Endothelial cell of umbilical vein (primary cell): Measurements from ENCODE around the gene IL32. TPM values are rescaled to one million over a fixed set of nuclear protein-coding genes. Genes with fewer than 3 reads are reported as not detected.
"Not testable (repeated sequence)": the region's sequence is repeated elsewhere in the genome, so short reads cannot be mapped to it uniquely, and the experiment has no call there.

Experiments
- BruUV-seq: library from RNA; stranded (reverse); fragments of 400-500 nt; replicated peaks from 2 replicates; lab custom pipeline; 2021; lab: Mats Ljungman, UMichigan
- CTCF ChIA-PET: fragments of 300-600, 350-600 bp; sonication (Branson Sonifier 250); formaldehyde crosslinking; loops from one replicate; lab custom pipeline; 2021; ENCODE audit warnings: antibody characterized with exemption, inconsistent platforms; lab: Charles Lee
- POLR2A ChIA-PET: fragments of 300-600, 350-600 bp; sonication (Branson Sonifier 250); formaldehyde crosslinking; loops from one replicate; lab custom pipeline; 2021; ENCODE audit warnings: antibody characterized with exemption, inconsistent platforms; lab: Charles Lee
- DNase-seq: peaks from one replicate; pipeline ENCODE4 v3.0.0-alpha.2; 2011; ENCODE audit warnings: low read depth, low spot score
- FAIRE-seq: peaks from 2 replicates; lab custom pipeline; 2011; peaks lifted over from hg19 to GRCh38; lab: Jason Lieb, UNC
- H2AFZ ChIP-seq: 2 replicates; pipeline ENCODE4 v1.6.0; 2012; ENCODE audit warnings: low read depth, low read length, control low read depth, inconsistent platforms
- H3K27ac ChIP-seq: 2 replicates; pipeline ENCODE4 v1.5.1; 2011; ENCODE audit warnings: low read depth, mild to moderate bottlenecking, control low read depth, low read length, moderate library complexity; ENCODE audit not compliant: insufficient read depth
- H3K27me3 ChIP-seq, 2 experiments: 2 replicates each; pipeline versions ENCODE4 v1.6.0 to v1.6.1; 2011; ENCODE audit warnings: low read length in 2 of 2, mixed read lengths in 1 of 2; ENCODE audit not compliant: control insufficient read depth in 2 of 2, insufficient read depth in 2 of 2
- H3K36me3 ChIP-seq, 2 experiments: 2 replicates in 1 of 2; 3 replicates in 1 of 2; pipeline ENCODE4 v1.5.1; 2011; ENCODE audit warnings: low read length in 2 of 2, mild to moderate bottlenecking in 1 of 2, moderate library complexity in 1 of 2; ENCODE audit not compliant: control insufficient read depth in 2 of 2, insufficient read depth in 2 of 2; ENCODE audit errors: extremely low read depth in 1 of 2
- H3K4me1 ChIP-seq: 3 replicates; pipeline ENCODE4 v1.5.1; 2011; ENCODE audit warnings: mild to moderate bottlenecking, low read length; ENCODE audit not compliant: control insufficient read depth, insufficient read depth; ENCODE audit errors: extremely low read depth
- H3K4me2 ChIP-seq: 2 replicates; pipeline ENCODE4 v1.6.1; 2011; ENCODE audit warnings: low read length, control low read depth, mixed read lengths; ENCODE audit not compliant: insufficient read depth
- H3K4me3 ChIP-seq, 3 experiments: fragments of 200-600 bp in 1 of 3; sonication (generic), shearing (Covaris generic) in 1 of 3; replicated peaks in 1 of 3; 2 replicates each; pipeline ENCODE4 v1.5.1; 2011 to 2016; ENCODE audit warnings: control low read depth in 3 of 3, low read length in 3 of 3, mild to moderate bottlenecking in 2 of 3, inconsistent platforms in 1 of 3, low read depth in 1 of 3, moderate library complexity in 1 of 3; ENCODE audit not compliant: insufficient read depth in 1 of 3
- H3K79me2 ChIP-seq: 2 replicates; pipeline ENCODE4 v1.6.0; 2012; ENCODE audit warnings: low read length, inconsistent platforms; ENCODE audit not compliant: control insufficient read depth, insufficient read depth
- H3K9ac ChIP-seq: replicated peaks from 2 replicates; pipeline ENCODE3; 2011; ENCODE audit warnings: low read length, control low read depth; ENCODE audit not compliant: insufficient read depth; ENCODE audit errors: extremely low read depth
- H3K9me1 ChIP-seq: replicated peaks from 3 replicates; pipeline ENCODE4 v1.6.0; 2011; ENCODE audit warnings: mild to moderate bottlenecking, low read length; ENCODE audit not compliant: control insufficient read depth, insufficient read depth; ENCODE audit errors: extremely low read depth
- H3K9me3 ChIP-seq: replicated peaks from 2 replicates; pipeline ENCODE4 v1.5.1; 2012; ENCODE audit warnings: low read length, inconsistent platforms; ENCODE audit not compliant: control insufficient read depth, insufficient read depth
- H4K20me1 ChIP-seq: replicated peaks from 2 replicates; pipeline ENCODE3; 2011; ENCODE audit warnings: mild to moderate bottlenecking, low read length; ENCODE audit not compliant: control insufficient read depth, insufficient read depth; ENCODE audit errors: extremely low read depth
- EZH2 ChIP-seq: IDR thresholded peaks from 2 replicates; pipeline ENCODE4 v1.6.1; 2012; ENCODE audit warnings: borderline replicate concordance, low read depth, mild to moderate bottlenecking, moderate library complexity, low read length, inconsistent platforms; ENCODE audit not compliant: severe bottlenecking
- FOS ChIP-seq: IDR thresholded peaks from 2 replicates; pipeline ENCODE4 v1.6.1; 2011; ENCODE audit warnings: mild to moderate bottlenecking, low read length, moderate library complexity, borderline replicate concordance; ENCODE audit not compliant: insufficient read depth
- GATA2 ChIP-seq: IDR thresholded peaks from 2 replicates; pipeline ENCODE4 v1.7.0; 2011; ENCODE audit warnings: low read depth, mild to moderate bottlenecking, moderate library complexity, mixed read lengths, low read length; ENCODE audit not compliant: insufficient read length, insufficient read depth
- JUN ChIP-seq: IDR thresholded peaks from 2 replicates; pipeline ENCODE4 v1.6.1; 2011; ENCODE audit warnings: borderline replicate concordance, low read depth; ENCODE audit not compliant: insufficient read length, insufficient read depth
- MYC ChIP-seq: IDR thresholded peaks from one replicate; pipeline ENCODE4 v1.6.1; 2011; ENCODE audit warnings: mild to moderate bottlenecking, low read depth, low read length
- POLR2A ChIP-seq: IDR thresholded peaks from 2 replicates; pipeline ENCODE4 v1.6.1; 2012; ENCODE audit warnings: low read depth, mild to moderate bottlenecking, control low read depth, low read length
- POLR2AphosphoS5 ChIP-seq: IDR thresholded peaks from 2 replicates; pipeline ENCODE4 v1.6.1; 2012; ENCODE audit warnings: low read depth, mild to moderate bottlenecking, control low read depth, low read length, moderate library complexity; ENCODE audit not compliant: insufficient read depth
- dilution Hi-C: fragments of 300-500 bp; cut with MboI; formaldehyde crosslinking; loops from one replicate; pipeline ENCODE4 v1.15.0; 2019; ENCODE audit warnings: low sequenced_read_pairs; ENCODE audit not compliant: extremely low pct_ligation_motif_present
- intact Hi-C: fragments of 100-400 bp; cut with micrococcal nuclease; formaldehyde crosslinking; loops from one replicate; pipeline ENCODE4 v1.10.0; 2022
- polyA plus RNA-seq, 4 experiments: library from polyadenylated mRNA; depleted of rRNA in 3 of 4; stranded (reverse) in 3 of 4; unstranded in 1 of 4; fragments of >200 nt; gene quantifications; 2 replicates each; pipeline versions ENCODE4 v1.2.1 to v1.2.3, GENCODE V29; 2011 to 2012; ENCODE audit warnings: missing spikeins in 1 of 4
- total RNA-seq: library from RNA; stranded (reverse); gene quantifications from 2 replicates; pipeline ENCODE4 v1.2.3, GENCODE V29; 2021
- TF ChIP-seq, protein P1 (sequence below): IDR thresholded peaks from 2 replicates; pipeline ENCODE4 v1.6.1; 2011; ENCODE audit not compliant: insufficient read depth, insufficient read length
- TF ChIP-seq, protein P2 (sequence below), 2 donors: IDR thresholded peaks; 1 replicate in 1 of 2; 2 replicates in 1 of 2; pipeline ENCODE4 v1.5.1; 2011; ENCODE audit warnings: low read length in 2 of 2, mild to moderate bottlenecking in 2 of 2, moderate library complexity in 2 of 2, control low read depth in 1 of 2, inconsistent platforms in 1 of 2, low read depth in 1 of 2; ENCODE audit not compliant: insufficient read depth in 1 of 2; ENCODE audit errors: extremely low read depth in 1 of 2

The IL32 gene
- total and polyA plus RNA-seq, 2 donors (not counting 3 experiments of a cell fraction or from before 2014, with no cell fraction given): 55.7 to 336 TPM

DNA sequence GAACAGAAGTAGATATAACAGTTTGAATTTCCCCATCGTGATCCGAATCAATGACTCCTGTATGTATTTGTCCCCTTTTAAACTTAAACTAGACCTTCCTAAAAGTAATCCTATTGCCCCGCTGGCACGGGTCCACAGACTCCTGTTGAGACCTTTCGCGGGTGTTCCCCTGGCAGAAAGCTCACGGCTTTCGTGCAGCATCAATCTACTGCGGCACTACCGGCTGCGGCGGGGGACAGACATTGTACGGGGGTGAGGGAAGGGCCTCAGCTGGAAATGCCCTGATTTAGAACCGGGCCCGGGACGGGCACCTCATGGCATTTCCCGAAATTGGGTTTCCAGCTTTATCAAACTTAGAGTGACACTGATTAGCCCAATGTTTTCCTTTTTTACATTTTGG is 14.6 kb downstream of the IL32 start:
- dilution Hi-C loops (no loop called here), intact Hi-C loops (no loop called here)
- POLR2A ChIA-PET: no interaction called here
- no peak for TF ChIP-seq POLR2AphosphoS5
- TF ChIP-seq, protein P1, sequence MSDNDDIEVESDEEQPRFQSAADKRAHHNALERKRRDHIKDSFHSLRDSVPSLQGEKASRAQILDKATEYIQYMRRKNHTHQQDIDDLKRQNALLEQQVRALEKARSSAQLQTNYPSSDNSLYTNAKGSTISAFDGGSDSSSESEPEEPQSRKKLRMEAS: no peak
- TF ChIP-seq EZH2: no peak
- no peak for TF ChIP-seq FOS
- TF ChIP-seq, protein P2, sequence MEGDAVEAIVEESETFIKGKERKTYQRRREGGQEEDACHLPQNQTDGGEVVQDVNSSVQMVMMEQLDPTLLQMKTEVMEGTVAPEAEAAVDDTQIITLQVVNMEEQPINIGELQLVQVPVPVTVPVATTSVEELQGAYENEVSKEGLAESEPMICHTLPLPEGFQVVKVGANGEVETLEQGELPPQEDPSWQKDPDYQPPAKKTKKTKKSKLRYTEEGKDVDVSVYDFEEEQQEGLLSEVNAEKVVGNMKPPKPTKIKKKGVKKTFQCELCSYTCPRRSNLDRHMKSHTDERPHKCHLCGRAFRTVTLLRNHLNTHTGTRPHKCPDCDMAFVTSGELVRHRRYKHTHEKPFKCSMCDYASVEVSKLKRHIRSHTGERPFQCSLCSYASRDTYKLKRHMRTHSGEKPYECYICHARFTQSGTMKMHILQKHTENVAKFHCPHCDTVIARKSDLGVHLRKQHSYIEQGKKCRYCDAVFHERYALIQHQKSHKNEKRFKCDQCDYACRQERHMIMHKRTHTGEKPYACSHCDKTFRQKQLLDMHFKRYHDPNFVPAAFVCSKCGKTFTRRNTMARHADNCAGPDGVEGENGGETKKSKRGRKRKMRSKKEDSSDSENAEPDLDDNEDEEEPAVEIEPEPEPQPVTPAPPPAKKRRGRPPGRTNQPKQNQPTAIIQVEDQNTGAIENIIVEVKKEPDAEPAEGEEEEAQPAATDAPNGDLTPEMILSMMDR (IDR thresholded peaks at IDR 0.05; ENCODE audit: extremely low read depth in 1 of 2, insufficient read depth in 1 of 2, low read depth in 1 of 2, low read length in 2 of 2): no peak
- TF ChIP-seq MYC: no peak
- no peak for TF ChIP-seq POLR2A
- TF ChIP-seq GATA2: no peak
- no peak for TF ChIP-seq JUN
- H3K4me1 ChIP-seq: no peaks in the 10 kb centered on the region
- no peak overlapping the region for H3K4me2 ChIP-seq
- no peaks in the 10 kb centered on the region for H3K36me3 ChIP-seq
- no peak for DNase-seq
- H2AFZ ChIP-seq: no peak overlapping the region
- FAIRE-seq: no peak
- no peak overlapping the region for H3K9ac ChIP-seq
- H4K20me1 ChIP-seq: no peaks in the 10 kb centered on the region
- no peaks in the 10 kb centered on the region for H3K79me2 ChIP-seq
- no peaks in the 10 kb centered on the region for H3K9me3 ChIP-seq
- H3K4me3 ChIP-seq: no peak overlapping the region
- BruUV-seq: no TSS peak
- no peaks in the 10 kb centered on the region for H3K27me3 ChIP-seq
- H3K27ac ChIP-seq: no peak overlapping the region
- CTCF ChIA-PET: interaction anchor here (1.2 to 1.6 kb wide), 3 partner anchors 21 to 50 kb away, joined by 4 to 9 read pairs (median 6); no protein-coding TSS in a partner anchor
- H3K9me1 ChIP-seq: no peaks in the 10 kb centered on the region

DNA sequence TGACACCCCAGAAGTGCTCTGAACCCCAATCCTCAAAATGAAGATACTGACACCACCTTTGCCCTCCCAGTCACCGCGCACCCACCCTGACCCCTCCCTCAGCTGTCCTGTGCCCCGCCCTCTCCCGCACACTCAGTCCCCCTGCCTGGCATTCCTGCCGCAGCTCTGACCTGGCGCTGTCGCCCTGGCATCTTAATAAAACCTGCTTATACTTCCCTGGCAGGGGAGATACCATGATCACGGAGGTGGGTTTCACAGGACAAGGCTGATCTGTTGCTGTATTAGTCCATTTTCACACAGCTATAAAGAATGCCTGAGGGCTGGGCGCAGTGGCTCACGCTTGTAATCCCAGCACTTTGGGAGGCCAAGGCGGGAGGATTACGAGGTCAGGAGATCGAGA is 16.5 kb downstream of the IL32 start:
- POLR2A ChIA-PET, H3K27ac ChIP-seq, H3K4me1 ChIP-seq, CTCF ChIA-PET, H3K9ac ChIP-seq, H3K27me3 ChIP-seq, H3K36me3 ChIP-seq, dilution Hi-C loops, DNase-seq, H3K4me2 ChIP-seq, H2AFZ ChIP-seq, H3K9me1 ChIP-seq, H3K4me3 ChIP-seq, H3K79me2 ChIP-seq, H3K9me3 ChIP-seq, BruUV-seq, intact Hi-C loops, H4K20me1 ChIP-seq, FAIRE-seq: not testable (repeated sequence)

DNA sequence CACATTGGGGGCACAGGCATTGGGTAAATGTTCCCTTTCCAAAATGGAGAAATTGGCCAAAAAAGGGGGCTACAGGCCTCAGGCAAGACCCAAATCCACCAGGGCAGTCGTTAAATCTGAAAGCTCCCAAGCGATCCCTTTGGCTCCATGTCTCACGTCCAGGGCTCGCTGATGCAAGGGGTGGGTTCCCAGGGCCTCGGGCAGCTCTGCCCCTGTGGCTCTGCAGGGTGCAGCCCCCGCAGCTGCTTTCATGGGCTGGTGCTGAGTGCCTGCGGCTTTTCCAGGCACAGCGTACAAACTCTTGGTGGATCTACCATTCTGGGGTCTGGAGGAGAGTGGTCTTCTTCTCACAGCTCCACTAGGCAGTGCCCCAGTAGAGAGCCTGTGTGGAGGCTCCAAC is 18.0 kb downstream of the IL32 start:
- BruUV-seq: not testable (repeated sequence)
- CTCF ChIA-PET: interaction anchor here (1.1 kb wide), 1 partner anchor 24 kb away, joined by 3 read pairs; no protein-coding TSS in a partner anchor

More for the DNA sequence above, 18.0 kb downstream of the IL32 start:
- H3K36me3 ChIP-seq, DNase-seq, H2AFZ ChIP-seq, H3K9me3 ChIP-seq, H4K20me1 ChIP-seq, H3K27me3 ChIP-seq, H3K9ac ChIP-seq, intact Hi-C loops, H3K9me1 ChIP-seq, H3K79me2 ChIP-seq, H3K27ac ChIP-seq, dilution Hi-C loops, POLR2A ChIA-PET, FAIRE-seq, H3K4me3 ChIP-seq, H3K4me2 ChIP-seq: not testable (repeated sequence)
- peaks cover 22% of the 10 kb centered on the region for H3K4me1 ChIP-seq
